A673 (cell line): ENCODE data around the gene SIGLEC8.

ENCODE experiments used
- EZH2 ChIP-seq: fragments of 200-600 bp; sonication (generic); IDR thresholded peaks from 2 replicates; pipeline ENCODE4 v1.6.1; 2017; ENCODE audit warnings: borderline replicate concordance, low read depth, mild to moderate bottlenecking, mixed read lengths, antibody characterized with exemption, low read length; ENCODE audit not compliant: poor library complexity, severe bottlenecking
- TF ChIP-seq, protein P1 (sequence below): fragments of 300-800, 200-600 bp; sonication (generic); conservative IDR thresholded peaks from 2 replicates; pipeline ENCODE4 v1.5.1; 2017; ENCODE audit warnings: low read depth, mild to moderate bottlenecking, antibody characterized with exemption, low read length, moderate library complexity, mixed read lengths

DNA sequence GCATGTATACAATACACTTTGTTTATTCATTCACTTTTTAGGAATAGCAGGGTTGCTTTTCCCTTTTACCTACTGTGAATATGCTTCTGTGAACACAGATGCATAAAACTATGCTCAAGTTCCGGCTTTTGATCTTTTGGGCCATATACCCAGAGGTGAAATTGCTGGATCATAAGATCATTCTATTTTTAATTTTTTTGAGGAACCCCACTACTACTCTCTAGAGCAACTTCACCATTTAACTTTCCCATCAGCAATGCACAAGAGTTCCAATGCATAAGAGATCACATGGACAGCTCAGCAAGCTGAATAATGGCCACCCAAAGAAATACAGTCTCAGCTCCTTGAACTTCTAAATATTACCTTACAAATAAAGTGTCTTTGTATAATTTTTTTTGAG, 23.8 kb downstream of the SIGLEC8 start:
- TF ChIP-seq, protein P1, sequence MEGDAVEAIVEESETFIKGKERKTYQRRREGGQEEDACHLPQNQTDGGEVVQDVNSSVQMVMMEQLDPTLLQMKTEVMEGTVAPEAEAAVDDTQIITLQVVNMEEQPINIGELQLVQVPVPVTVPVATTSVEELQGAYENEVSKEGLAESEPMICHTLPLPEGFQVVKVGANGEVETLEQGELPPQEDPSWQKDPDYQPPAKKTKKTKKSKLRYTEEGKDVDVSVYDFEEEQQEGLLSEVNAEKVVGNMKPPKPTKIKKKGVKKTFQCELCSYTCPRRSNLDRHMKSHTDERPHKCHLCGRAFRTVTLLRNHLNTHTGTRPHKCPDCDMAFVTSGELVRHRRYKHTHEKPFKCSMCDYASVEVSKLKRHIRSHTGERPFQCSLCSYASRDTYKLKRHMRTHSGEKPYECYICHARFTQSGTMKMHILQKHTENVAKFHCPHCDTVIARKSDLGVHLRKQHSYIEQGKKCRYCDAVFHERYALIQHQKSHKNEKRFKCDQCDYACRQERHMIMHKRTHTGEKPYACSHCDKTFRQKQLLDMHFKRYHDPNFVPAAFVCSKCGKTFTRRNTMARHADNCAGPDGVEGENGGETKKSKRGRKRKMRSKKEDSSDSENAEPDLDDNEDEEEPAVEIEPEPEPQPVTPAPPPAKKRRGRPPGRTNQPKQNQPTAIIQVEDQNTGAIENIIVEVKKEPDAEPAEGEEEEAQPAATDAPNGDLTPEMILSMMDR = no peak
- TF ChIP-seq EZH2 = no peak
